Renal cortex interstitium (tissue), 11 donors: ENCODE data around the gene PAPOLA. TPM values are rescaled to one million over a fixed set of nuclear protein-coding genes. Genes with fewer than 3 reads are reported as not detected.
"Not testable (repeated sequence)": the region's sequence is repeated elsewhere in the genome, so short reads cannot be mapped to it uniquely, and the experiment has no call there.

ENCODE experiments used
- DNase-seq, 11 donors: peaks; one replicate each; pipeline ENCODE4 v3.0.0-alpha.2; 2013; ENCODE audit warnings: low read depth in 9 of 11, low spot score in 4 of 11; ENCODE audit errors: extremely low read depth in 1 of 11
- polyA plus RNA-seq, 3 donors: library from polyadenylated mRNA; unstranded; fragments of 120-200 nt; gene quantifications; one replicate each; pipeline ENCODE4 v1.2.1, GENCODE V29; 2013; ENCODE audit not compliant: insufficient read length in 3 of 3

PAPOLA gene
- polyA plus RNA-seq, 3 donors: 198 to 241 (median 228) TPM

- DNase-seq: no peak
Measured at GRCh38 chr14:96489327-96489726, 12.9 kb upstream of the PAPOLA start.

GRCh38 chr14:96493178-96493577 lies 9.0 kb upstream of the PAPOLA start:
- DNase-seq: no peak

DNA sequence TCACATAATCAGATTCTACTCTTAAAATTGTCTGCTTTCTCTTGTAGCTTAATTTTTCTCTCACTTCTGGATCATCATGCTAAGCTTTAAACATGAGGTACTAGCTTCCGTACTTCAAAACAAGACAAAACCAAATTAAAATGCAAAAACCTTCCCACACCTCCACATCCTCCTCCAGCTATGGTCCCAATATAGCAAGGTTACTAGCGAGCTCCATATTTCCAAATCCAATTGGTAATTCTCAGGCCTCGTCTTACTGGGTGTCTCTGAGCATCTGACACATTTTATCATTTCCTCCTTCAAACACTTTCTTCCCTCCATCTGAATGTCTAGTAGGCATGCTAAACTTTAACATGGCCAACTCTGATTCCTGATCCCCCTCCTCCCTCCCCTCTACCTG lies 7.9 kb upstream of the PAPOLA start:
- DNase-seq: no peak

GRCh38 chr14:96497087-96497486 lies 5.1 kb upstream of the PAPOLA start:
- DNase-seq: no peak

DNA sequence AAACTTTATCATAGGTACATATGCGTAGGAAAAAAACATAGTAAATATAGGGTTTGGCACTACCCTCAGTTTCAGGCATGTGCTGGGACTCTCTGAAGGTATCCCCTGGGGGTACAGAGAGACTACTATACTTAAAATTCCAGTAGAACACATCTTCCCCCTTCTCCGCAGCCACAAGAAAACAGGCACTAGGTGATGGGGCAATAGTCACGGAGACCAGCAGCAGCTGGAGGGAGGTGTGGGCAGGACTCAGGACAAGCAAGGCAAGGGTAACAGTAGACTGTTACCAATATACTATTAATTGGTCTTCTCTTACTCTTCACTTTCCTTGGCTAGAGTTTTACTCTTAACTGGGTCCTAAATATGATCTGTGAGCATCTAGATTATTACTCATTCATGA lies 4.6 kb upstream of the PAPOLA start:
- no peak for DNase-seq

DNA sequence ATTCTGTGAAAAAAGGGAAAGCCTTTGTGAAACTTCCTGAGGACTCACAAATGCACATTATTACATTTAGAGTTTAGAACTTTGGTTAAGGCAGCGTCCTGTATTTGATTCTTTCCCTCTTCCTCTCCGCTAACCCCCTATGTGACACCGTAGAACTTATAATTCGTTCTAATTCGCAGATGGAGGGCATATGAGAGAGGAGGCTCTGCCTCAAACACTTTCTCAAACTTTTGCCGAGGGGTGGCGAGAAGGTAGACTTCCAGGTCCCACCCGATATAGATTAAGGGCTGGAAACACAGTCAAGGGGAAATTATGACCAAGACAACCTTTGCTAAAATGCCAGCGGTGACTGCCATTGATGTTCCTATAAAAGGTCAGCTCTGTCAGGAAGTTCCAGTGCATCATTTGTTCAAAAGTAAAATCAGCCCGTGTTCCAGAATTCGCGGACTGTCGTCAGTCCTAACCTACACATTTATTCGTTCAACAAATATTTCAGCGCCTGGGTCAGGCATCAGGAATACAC lies 904 bp upstream of the PAPOLA start:
- DNase-seq: peak in 4 of 11 donors; percentile 4 to 41 (median 14)

- DNase-seq: peak; percentile 26 to 54 (median 38)
Measured at GRCh38 chr14:96502621-96503305, 581 bp downstream of the PAPOLA start.

- DNase-seq: peak in 2 of 11 donors; percentile 1 to 15
Measured at GRCh38 chr14:96503306-96503679, 1.1 kb downstream of the PAPOLA start.

- not testable (repeated sequence) for DNase-seq
Measured at GRCh38 chr14:96504353-96504752, 2.2 kb downstream of the PAPOLA start.

GRCh38 chr14:96507723-96508122 lies 5.5 kb downstream of the PAPOLA start:
- no peak for DNase-seq

DNA sequence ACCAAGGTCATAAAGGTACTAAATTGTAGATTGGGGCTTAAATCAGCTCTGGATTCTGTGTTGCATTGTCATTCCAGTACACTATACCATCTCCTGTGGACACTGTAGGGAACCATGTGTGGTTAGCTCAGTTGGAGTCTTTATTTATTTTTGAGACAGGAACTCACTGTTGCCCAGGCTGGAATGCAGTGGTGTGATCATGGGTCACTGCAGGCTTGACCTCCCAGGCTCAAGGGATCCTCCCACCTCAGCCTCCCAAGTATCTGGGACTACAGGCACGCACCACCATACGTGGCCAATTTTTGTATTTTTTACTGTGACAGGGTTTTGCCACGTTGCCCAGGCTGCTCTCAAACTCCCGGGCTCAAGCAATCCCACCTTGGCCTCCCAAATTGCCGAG lies 6.7 kb downstream of the PAPOLA start:
- DNase-seq: no peak

DNA sequence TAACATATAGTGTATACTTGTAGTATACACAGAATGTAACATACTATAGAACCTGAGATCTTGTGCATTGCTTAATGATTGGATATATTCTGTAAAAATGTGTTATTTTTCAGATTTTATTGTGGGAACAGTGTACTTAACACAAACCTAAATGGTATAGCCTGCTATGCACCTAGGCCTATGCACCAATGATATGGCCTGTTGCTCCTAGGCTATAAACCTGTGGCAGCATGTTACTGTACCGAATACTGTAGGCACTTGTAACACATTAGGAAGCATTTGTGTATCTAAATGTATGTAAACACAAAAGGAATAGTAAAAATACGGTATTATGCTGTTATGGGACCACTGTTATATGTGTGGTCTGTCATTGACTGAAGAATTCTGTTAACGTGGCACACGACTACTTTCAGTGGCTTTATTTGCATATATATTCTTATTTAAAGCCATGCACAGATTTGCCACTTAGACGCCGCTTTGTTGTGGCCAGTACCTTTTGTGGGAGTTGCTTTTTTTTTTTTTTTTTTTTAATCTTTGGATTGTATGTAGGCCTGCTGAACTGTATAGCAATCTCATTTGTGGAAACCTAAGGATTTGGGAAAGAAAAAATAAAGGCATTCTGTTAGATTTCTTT lies 7.4 kb downstream of the PAPOLA start:
- DNase-seq: no peak

DNA sequence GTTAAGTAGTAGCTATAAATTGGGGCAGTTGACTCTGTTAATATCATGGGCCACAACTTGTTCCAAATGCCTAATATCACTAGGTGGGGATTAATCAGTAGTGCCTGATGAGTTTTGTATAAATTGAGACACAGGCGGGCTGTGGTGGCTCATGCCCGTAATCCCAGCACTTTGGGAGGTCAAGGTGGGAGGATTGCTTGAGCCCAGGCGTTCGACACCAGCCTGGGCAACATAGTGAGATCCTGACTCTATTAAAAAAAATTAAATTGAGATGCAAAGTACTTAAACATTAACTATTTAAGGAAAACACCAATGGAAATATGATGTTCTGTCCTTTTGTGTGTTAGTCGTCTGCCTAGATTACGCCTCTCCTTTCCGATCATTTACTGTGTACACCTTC lies 9.0 kb downstream of the PAPOLA start:
- no peak for DNase-seq

DNA sequence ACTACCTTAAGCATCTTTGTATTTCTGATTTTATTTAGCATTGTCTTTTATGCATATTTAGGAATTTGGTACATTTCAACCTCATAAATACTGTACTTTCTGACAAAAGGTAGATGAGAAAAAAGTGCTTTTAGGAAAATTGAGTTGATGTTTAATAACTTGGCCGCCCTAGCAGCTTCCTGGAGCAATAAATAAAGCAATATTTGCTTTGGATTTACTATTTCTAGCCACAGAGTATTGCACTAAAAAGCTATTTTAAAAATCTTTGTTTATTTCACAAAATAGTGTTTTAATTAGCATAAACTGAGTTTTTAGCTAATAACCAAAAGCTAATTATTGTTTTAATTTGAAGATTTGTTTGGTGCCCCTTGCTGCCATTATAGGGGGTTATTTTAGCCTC lies 9.5 kb downstream of the PAPOLA start:
- no peak for DNase-seq

DNA sequence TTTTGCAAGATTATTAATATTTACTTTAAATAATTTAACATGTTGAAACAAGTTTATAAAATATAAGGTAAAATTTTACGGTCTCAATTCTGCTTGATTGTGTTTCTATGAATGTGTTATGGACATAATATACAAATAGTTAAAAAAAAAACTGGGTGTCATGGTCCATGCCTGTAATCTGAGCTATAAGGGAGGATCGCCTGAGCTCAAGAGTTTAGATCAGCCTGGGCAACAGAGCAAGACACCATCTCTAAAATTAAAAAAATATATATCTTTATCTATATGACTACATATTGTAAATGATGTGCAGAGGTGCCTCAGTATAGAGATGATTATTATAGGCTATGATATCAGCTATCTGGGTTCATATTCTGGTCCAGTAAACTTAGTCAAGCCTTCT lies 9.9 kb downstream of the PAPOLA start:
- DNase-seq: no peak

- DNase-seq: no peak
Measured at GRCh38 chr14:96512602-96513397, 10.6 kb downstream of the PAPOLA start.

DNA sequence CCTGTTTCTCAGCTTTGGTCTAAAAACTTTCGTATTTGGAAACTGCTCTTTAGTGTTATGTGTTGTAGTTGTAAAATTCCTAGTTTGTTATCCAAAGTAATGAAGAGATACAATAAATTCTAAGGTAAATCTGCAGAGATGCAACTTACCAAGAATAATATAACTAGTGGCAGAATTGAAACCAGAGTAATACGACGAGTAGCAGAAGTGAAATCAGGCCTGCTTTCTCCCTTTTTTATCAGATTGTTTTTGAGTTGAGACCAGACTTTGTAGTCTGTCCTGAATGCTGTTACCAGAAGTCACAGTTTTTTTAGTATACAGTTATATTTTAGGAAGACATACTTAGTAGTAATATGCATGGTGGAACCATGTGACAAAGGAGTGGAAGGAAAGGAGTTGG lies 12.5 kb downstream of the PAPOLA start:
- no peak for DNase-seq

DNA sequence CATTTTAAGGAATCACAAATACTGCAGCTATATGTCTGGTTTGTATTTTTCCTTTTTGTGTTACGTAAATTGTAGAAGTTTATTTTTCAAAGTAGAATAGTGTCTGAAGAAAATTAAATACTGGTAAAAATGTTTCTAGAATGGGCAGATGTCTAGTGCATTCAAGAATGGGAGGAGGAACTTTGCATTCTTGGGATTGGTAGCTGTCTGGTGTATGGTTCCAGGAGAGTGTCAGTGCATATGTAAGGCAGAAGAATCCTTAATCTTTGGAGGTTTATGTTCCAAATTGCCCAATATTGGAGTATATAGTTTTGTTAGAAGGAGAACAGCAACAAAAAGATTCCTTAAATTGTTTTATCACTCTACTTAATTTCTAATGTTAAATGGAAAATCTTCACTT lies 13.5 kb downstream of the PAPOLA start:
- DNase-seq: no peak

DNA sequence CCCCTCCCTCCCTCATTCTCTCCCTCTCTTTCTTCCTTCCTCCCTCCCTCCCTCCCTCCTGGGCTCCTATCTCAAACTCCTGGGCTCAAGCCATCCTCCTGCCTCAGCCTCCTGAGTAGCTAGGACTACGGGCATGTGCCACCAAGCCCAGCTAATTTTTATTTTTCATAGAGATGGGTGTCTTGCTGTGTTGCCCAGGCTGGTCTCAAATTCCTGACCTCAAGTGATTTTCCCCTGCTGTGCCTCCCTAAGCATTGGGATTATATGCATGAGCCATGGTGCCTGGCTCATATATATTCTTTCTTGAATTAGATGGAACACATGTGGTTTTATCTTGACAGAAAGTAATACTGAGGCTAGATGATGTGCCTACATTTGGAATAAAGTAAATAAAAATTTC lies 14.2 kb downstream of the PAPOLA start:
- no peak for DNase-seq

- no peak for DNase-seq
Measured at GRCh38 chr14:96519970-96520369, 17.8 kb downstream of the PAPOLA start.
